HepG2 (cell line): ENCODE measurements around the gene PCDHGA2. TPM values are rescaled to one million over a fixed set of nuclear protein-coding genes. Genes with fewer than 3 reads are reported as not detected.

Source experiments
- CHD2 ChIP-seq: IDR thresholded peaks from 2 replicates; pipeline ENCODE4 v1.6.1; 2011; ENCODE audit warnings: low read depth, low read length, improper control_type of control experiment
- CSRNP2 ChIP-seq: sonication (generic); formaldehyde crosslinking; conservative IDR thresholded peaks from 2 replicates; pipeline ENCODE4 v1.8.0; 2022; ENCODE audit warnings: low read depth, missing genetic modification reagents
- DNMT3B ChIP-seq: conservative IDR thresholded peaks from 2 replicates; pipeline ENCODE4 v1.6.1; 2016; ENCODE audit warnings: missing biosample characterization, control low read depth
- ELF3 ChIP-seq: IDR thresholded peaks from 2 replicates; pipeline ENCODE4 v1.6.1; 2016; ENCODE audit warnings: missing genetic modification reagents, missing compliant biosample characterization
- HNRNPUL1 ChIP-seq: fragments of 200-400 bp; formaldehyde crosslinking; IDR thresholded peaks from 2 replicates; pipeline ENCODE4 v1.6.1; 2017; ENCODE audit warnings: low read depth, mild to moderate bottlenecking, low read length, moderate library complexity
- ISL2 ChIP-seq: sonication (generic); formaldehyde crosslinking; IDR thresholded peaks from 2 replicates; pipeline ENCODE4 v1.5.0; 2020; ENCODE audit warnings: missing genetic modification reagents
- MATR3 ChIP-seq: sonication (generic); formaldehyde crosslinking; IDR thresholded peaks from 2 replicates; pipeline ENCODE4 v1.4.0; 2020; ENCODE audit warnings: missing genetic modification reagents
- MZF1 ChIP-seq: sonication (generic); formaldehyde crosslinking; IDR thresholded peaks from 2 replicates; pipeline ENCODE4 v1.8.1; 2023; ENCODE audit warnings: mild to moderate bottlenecking, missing genetic modification reagents, borderline replicate concordance
- NCOA5 ChIP-seq: sonication (generic); formaldehyde crosslinking; IDR thresholded peaks from 2 replicates; pipeline ENCODE4 v1.4.0; 2020; ENCODE audit warnings: missing genetic modification reagents
- NFKB2 ChIP-seq: sonication (generic); formaldehyde crosslinking; IDR thresholded peaks from 2 replicates; pipeline ENCODE4 v1.4.0; 2020; ENCODE audit warnings: missing genetic modification reagents, borderline replicate concordance
- PHB2 ChIP-seq: fragments of 450-650 bp; IDR thresholded peaks from 2 replicates; pipeline ENCODE4 v1.6.1; 2018; ENCODE audit not compliant: partially characterized antibody
- POGZ ChIP-seq: sonication (generic); formaldehyde crosslinking; IDR thresholded peaks from 2 replicates; pipeline ENCODE4 v1.4.0; 2020; ENCODE audit warnings: mild to moderate bottlenecking, missing genetic modification reagents
- SMARCE1 ChIP-seq: fragments of 450-650 bp; IDR thresholded peaks from 2 replicates; pipeline ENCODE4 v1.6.1; 2017; ENCODE audit warnings: borderline replicate concordance
- SOX13 ChIP-seq, 3 experiments: fragments of 450-650 bp in 1 of 3; sonication (generic) in 1 of 3; formaldehyde crosslinking in 1 of 3; IDR thresholded peaks in 2 of 3; conservative IDR thresholded peaks in 1 of 3; 2 replicates each; pipeline versions ENCODE4 v1.5.0 to v1.6.1; 2016 to 2020; ENCODE audit warnings: antibody characterized with exemption in 1 of 3, mild to moderate bottlenecking in 1 of 3, missing compliant biosample characterization in 1 of 3, missing genetic modification reagents in 1 of 3, moderate library complexity in 1 of 3
- ZBTB3 ChIP-seq: sonication (generic); formaldehyde crosslinking; IDR thresholded peaks from 2 replicates; pipeline ENCODE4 v1.4.0; 2020; ENCODE audit warnings: low read depth, mild to moderate bottlenecking, moderate library complexity, missing genetic modification reagents, borderline replicate concordance
- ZBTB42 ChIP-seq: sonication (generic); formaldehyde crosslinking; IDR thresholded peaks from 2 replicates; pipeline ENCODE4 v1.5.0; 2020; ENCODE audit warnings: mild to moderate bottlenecking, missing genetic modification reagents
- ZFP36 ChIP-seq: fragments of 150-350 bp; IDR thresholded peaks from 2 replicates; pipeline ENCODE4 v1.6.1; 2018; ENCODE audit warnings: borderline replicate concordance, low read length, low read depth; ENCODE audit not compliant: partially characterized antibody
- ZNF18 ChIP-seq: sonication (generic); formaldehyde crosslinking; IDR thresholded peaks from 2 replicates; pipeline ENCODE4 v1.8.0; 2022; ENCODE audit warnings: mild to moderate bottlenecking, missing genetic modification reagents; ENCODE audit not compliant: insufficient replicate concordance
- ZNF510 ChIP-seq: sonication (generic); formaldehyde crosslinking; IDR thresholded peaks from 2 replicates; pipeline ENCODE4 v1.4.0; 2020; ENCODE audit warnings: low read depth, mild to moderate bottlenecking, missing genetic modification reagents
- ZNF543 ChIP-seq: sonication (generic); formaldehyde crosslinking; IDR thresholded peaks from 2 replicates; pipeline ENCODE4 v1.4.0; 2020; ENCODE audit warnings: mild to moderate bottlenecking, missing genetic modification reagents
- ZNF563 ChIP-seq: sonication (generic); formaldehyde crosslinking; IDR thresholded peaks from 2 replicates; pipeline ENCODE4 v1.8.0; 2022; ENCODE audit warnings: mild to moderate bottlenecking, moderate library complexity, missing genetic modification reagents
- ZNF564 ChIP-seq: sonication (generic); formaldehyde crosslinking; IDR thresholded peaks from 2 replicates; pipeline ENCODE4 v1.8.1; 2023; ENCODE audit warnings: mild to moderate bottlenecking, missing genetic modification reagents
- ZNF616 ChIP-seq: sonication (generic); formaldehyde crosslinking; IDR thresholded peaks from 2 replicates; pipeline ENCODE4 v1.5.0; 2020; ENCODE audit warnings: low read depth, mild to moderate bottlenecking, missing genetic modification reagents
- ZSCAN22 ChIP-seq: sonication (generic); formaldehyde crosslinking; IDR thresholded peaks from 2 replicates; pipeline ENCODE4 v1.4.0; 2020; ENCODE audit warnings: mild to moderate bottlenecking, missing genetic modification reagents
- polyA plus RNA-seq, 8 experiments: library from polyadenylated mRNA; depleted of rRNA in 3 of 8; stranded (reverse) in 7 of 8; unstranded in 1 of 8; fragments of >200 nt; fragmentation: Illumina TruSeq in 4 of 8; extraction: Trizol in 4 of 8; gene quantifications; 2 replicates each; pipeline versions ENCODE4 v1.2.1 to v1.2.3, GENCODE V29; 2011 to 2016; ENCODE audit warnings: low read depth in 4 of 8, missing spikeins in 1 of 8, mixed read lengths in 1 of 8; ENCODE audit not compliant: insufficient read depth in 1 of 8
- total RNA-seq, 5 experiments: library from RNA; depleted of rRNA; stranded (reverse); fragments of >200 nt; fragmentation: Illumina TruSeq; extraction: Trizol; gene quantifications; 2 replicates each; pipeline ENCODE4 v1.2.3, GENCODE V29; 2016; ENCODE audit warnings: low read depth in 1 of 5

The PCDHGA2 gene
- total and polyA plus RNA-seq, 2 of the 13 experiments (the other 11 are each of a cell fraction or from before 2014, with no cell fraction given), result 0.04 to 0.11 TPM

- TF ChIP-seq ZNF564 (CRISPR knock-in tag) (no peak), ZNF616 (CRISPR knock-in tag) (peak; percentile 76; the same call in 1 of the 2 replicates), ZFP36 (no peak), SOX13 (IDR thresholded peaks at IDR 0.05) (no peak), SOX13 (CRISPR knock-in tag; conservative IDR thresholded peaks at IDR 0.05 in 1 of 2, IDR thresholded peaks at IDR 0.05 in 1 of 2) (no peak), PHB2 (no peak), ZNF510 (CRISPR knock-in tag) (no peak), ZNF563 (CRISPR knock-in tag) (peak; percentile 65), MATR3 (CRISPR knock-in tag) (no peak), POGZ (peak; percentile 84), ZBTB42 (CRISPR knock-in tag) (0 out of 2 replicates have a peak, but pooled peaks have one; percentile 33), SMARCE1 (no peak), ELF3 (CRISPR knock-in tag) (no peak; the same call in none of the 2 replicates), MZF1 (CRISPR knock-in tag) (no peak), DNMT3B (CRISPR knock-in tag) (peak; percentile 74; the same call in 1 of the 2 replicates), CHD2 (peak; percentile 86), NCOA5 (CRISPR knock-in tag) (no peak), ZSCAN22 (CRISPR knock-in tag) (no peak), ZNF543 (CRISPR knock-in tag) (peak; percentile 80), HNRNPUL1 (no peak), CSRNP2 (CRISPR knock-in tag) (no peak), NFKB2 (CRISPR knock-in tag) (peak; percentile 93; the same call in 1 of the 2 replicates), ZBTB3 (CRISPR knock-in tag) (peak; percentile 58; the same call in 1 of the 2 replicates), ISL2 (peak; percentile 44), ZNF18 (peak; percentile 87)
Measured at GRCh38 chr5:141320225-141321169, 18.1 kb upstream of the PCDHGA2 start, which contains the start of gene TAF7 (continued).
